GM08714 (cell line): Measurements from ENCODE around the gene CTSL.

Source experiments
- H3K4me3 ChIP-seq: fragments of 200-500 bp; sonication (Bioruptor generic); 2 replicates; pipeline ENCODE4 v1.5.1; 2014; ENCODE audit warnings: mild to moderate bottlenecking, low read length, inconsistent platforms
- ZNF274 ChIP-seq: IDR thresholded peaks from 2 replicates; pipeline ENCODE4 v1.6.1; 2012; ENCODE audit warnings: mild to moderate bottlenecking, low read depth, low read length

CTSL gene

DNA sequence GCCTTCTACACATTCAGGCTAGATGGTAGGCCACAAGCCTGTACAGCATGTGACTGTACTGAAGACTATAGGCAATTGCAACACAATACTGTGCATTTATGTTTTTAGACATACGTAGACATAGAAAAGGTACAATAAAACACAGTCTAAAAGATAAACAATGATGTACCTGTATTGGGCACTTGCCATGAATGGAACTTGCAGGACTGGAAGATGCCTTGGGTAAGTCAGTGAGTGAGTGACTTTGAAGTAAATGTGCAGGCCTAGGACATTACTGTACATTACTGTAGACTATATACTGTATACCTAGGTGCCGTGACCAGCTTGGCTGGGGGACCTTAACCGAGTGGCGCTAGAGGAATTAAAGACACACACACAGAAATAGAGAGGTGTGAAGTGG lies 53.1 kb downstream of the CTSL start:
- H3K4me3 ChIP-seq, result no peak overlapping the region
- TF ChIP-seq ZNF274, result no peak
